ENCODE data around the gene MED31.
"Not testable (repeated sequence)": the region's sequence is repeated elsewhere in the genome, so short reads cannot be mapped to it uniquely, and the experiment has no call there.

Gene MED31

GRCh38 chr17:6611231-6611630 is 40.2 kb downstream of the MED31 start:
- no peak for DNase-seq

DNA sequence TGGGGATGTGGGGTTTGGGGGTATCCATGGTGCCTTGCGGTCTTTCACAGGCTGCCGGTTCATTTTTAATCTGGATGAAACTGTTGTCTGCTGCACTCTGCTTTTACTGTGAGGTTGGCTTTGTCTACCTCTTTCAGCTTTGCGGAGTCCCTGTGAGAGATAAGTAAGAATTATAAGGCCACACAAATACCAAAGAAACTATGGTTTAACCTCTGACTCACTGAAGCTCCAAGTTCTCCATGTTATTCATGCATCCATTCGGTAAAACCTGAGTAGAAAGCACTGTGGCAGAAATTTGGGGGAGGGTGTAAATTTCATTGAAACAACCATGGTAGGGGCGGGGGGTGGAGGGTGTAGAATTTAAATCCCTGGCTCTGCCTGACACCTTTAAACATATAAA is 41.4 kb downstream of the MED31 start:
- no peak for DNase-seq

DNA sequence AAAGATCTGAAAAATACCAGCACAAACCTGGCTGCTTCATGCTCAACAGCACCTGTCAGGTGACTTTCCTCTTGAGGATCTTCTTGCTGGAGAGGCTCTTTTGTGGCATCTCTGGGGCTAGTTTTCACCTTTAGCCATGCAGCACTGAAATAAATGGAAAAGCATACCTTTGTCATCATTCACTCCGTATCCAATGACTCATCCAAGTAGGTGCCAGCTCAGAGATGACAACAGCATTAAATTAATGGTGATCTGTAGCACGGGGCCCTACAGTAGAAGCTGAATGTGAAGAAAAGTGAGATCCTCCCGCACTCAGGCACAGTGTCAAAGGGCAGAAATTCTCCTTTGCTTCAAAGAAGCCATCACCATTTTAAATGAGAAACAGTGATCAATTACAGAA is 43.1 kb downstream of the MED31 start:
- no peak for DNase-seq

DNA sequence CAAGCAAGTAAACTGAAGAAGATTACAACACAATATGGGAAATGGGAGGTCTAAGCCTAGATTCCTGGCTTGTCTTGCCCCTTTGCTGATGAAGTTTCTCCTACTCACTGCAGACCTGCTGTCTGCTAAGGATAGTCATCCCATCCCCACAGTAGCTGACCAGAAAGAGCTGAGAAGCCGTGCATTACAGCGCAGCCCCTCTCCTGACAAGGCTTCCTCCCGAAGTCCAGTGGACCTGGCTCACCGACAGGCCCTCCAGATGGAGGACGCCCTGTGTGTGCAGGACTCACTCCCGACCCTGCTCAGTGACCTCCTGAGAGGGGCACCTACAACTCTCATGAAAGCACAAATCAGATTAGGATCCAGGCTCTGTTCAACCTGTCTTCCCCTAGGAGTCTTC is 46.3 kb downstream of the MED31 start:
- no peak for DNase-seq

DNA sequence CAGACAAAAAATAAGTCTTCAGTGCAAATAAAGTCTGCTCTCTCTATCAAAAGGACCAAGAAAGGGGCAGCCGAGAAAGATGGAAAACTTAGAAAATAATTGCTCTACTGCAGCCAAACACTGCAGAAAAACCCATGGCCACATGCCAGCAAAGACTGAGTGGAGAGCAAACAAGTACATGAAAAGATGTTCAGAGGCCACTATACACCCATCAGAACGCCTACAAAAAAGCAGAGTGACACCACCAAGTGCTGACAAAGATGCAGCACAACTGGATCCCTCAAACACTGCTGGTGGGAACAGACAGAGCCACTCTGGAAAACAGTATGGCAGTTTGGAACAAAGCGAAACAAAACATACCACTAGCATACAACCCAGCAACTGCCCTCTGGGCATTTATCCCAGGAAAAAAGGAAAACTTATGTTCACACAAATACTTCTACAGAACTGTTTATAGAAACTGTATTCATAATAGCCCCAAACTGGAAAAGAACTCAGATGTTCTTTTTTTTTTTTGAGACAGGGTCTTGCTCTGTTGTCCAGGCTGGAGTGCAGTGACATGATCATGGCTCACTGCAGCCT is 47.6 kb downstream of the MED31 start:
- no peak for DNase-seq

- DNase-seq = no peak
Measured at GRCh38 chr17:6602141-6602540, 49.3 kb downstream of the MED31 start.

DNA sequence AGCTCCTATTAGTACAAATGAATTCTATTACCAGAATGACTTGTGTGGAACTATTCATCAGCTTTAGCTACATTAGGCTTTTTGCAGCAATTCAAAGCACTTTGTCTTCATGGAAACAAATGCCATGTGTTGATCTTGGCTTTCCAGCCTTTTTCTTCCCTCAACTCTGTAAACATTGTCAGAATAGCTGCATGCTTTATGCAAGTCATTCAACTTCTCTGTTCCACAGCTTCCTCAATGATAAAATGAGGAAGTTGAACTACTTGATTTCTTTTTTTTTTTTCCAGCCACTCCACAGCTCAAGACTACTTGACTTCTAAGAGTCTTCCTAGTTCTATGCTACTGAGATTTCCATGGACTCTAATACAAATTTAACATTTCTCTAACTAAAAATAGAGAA is 52.0 kb downstream of the MED31 start:
- DNase-seq = no peak

GRCh38 chr17:6597727-6598126 is 53.7 kb downstream of the MED31 start:
- DNase-seq = no peak

GRCh38 chr17:6596941-6597340 is 54.5 kb downstream of the MED31 start:
- no peak for DNase-seq

GRCh38 chr17:6596511-6596910 is 54.9 kb downstream of the MED31 start:
- no peak for DNase-seq

DNA sequence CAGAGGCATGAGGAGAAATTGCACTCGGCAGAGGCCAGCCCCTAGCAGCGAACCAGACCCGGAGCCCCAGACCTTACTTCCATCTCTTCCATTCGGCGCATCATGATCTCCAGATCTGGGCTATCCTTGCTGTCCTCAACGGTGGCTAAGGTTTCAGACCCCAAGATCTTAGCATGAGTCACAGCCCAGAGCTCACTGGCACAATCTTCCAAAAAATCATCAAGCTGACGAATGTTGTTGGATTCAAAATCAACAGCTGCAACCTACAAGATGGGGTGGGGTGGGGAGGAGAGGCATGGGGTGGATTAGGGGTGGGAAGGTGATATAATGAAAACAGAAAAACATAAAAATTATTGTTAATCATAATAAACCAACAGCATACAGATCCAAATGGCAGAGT is 55.3 kb downstream of the MED31 start:
- no peak for DNase-seq

DNA sequence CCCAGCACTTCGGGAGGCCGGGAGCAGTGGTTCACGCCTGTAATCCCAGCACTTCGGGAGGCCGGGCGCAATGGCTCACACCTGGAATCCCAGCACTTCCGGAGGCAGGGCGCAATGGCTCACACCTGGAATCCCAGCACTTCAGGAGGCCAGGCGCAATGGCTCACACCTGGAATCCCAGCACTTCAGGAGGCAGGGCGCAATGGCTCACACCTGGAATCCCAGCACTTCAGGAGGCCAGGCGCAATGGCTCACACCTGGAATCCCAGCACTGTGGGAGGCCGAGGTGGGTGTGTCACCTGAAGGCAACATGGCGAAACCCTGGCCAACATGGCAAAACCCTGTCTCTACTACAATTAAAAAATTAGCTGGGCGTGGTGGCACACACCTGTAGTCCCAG is 58.0 kb downstream of the MED31 start:
- DNase-seq = not testable (repeated sequence)

Data from activated naive CD4-positive, alpha-beta T cell treated with Interleukin-2 at 50 U/mL for 16 hours (primary cell).